GM12878 (cell line): ENCODE data around the gene CHN2. TPM values are rescaled to one million over a fixed set of nuclear protein-coding genes. Genes with fewer than 3 reads are reported as not detected.

Experiments used
- ATAC-seq: fragments of 200-7000 bp; cut with Tn5 transposase; 3 replicates; pipeline ENCODE4 v1.9.1; 2020; ENCODE audit warnings: mild to moderate bottlenecking, moderate library complexity
- BruUV-seq: library from RNA; stranded (reverse); fragments of 400-500 nt; replicated peaks from 2 replicates; lab custom pipeline; 2021; lab: Mats Ljungman, UMichigan
- CTCF ChIA-PET: fragments of 300-600 bp; sonication (Branson Sonifier 250); formaldehyde crosslinking; extraction: SDS; loops from one replicate; lab custom pipeline; 2021; ENCODE audit warnings: inconsistent platforms; lab: Yijun Ruan, JAX
- POLR2A ChIA-PET: fragments of 350-600 bp; formaldehyde crosslinking; extraction: SDS; loops from one replicate; lab custom pipeline; 2021; ENCODE audit warnings: inconsistent platforms; lab: Charles Lee
- RAD21 ChIA-PET: fragments of 300-600 bp; sonication (Branson Sonifier 250); formaldehyde crosslinking; loops from one replicate; lab custom pipeline; 2023; ENCODE audit warnings: antibody characterized with exemption; ENCODE audit not compliant: unreplicated experiment; lab: Charles Lee
- SMC1A ChIA-PET: fragments of 300-600 bp; sonication (Branson Sonifier 250); formaldehyde crosslinking; loops from one replicate; lab custom pipeline; 2023; ENCODE audit not compliant: unreplicated experiment, uncharacterized antibody; lab: Charles Lee
- DNase-seq: peaks from one replicate; pipeline ENCODE4 v3.0.0-alpha.2; 2011; ENCODE audit warnings: low read depth, low spot score
- FAIRE-seq: peaks from 3 replicates; lab custom pipeline; 2011; peaks lifted over from hg19 to GRCh38; lab: Jason Lieb, UNC
- H2AFZ ChIP-seq: 2 replicates; pipeline ENCODE4 v1.6.0; 2011; ENCODE audit warnings: low read depth, low read length, control low read depth; ENCODE audit not compliant: control insufficient read depth
- H3K27ac ChIP-seq: 2 replicates; pipeline ENCODE4 v1.5.1; 2011; ENCODE audit warnings: control low read depth; ENCODE audit not compliant: control insufficient read depth, insufficient read depth
- H3K27me3 ChIP-seq, 2 experiments: replicated peaks in 1 of 2; 2 replicates each; pipeline versions ENCODE4 v1.6.0 to v1.6.1; 2011; ENCODE audit warnings: low read length in 1 of 2; ENCODE audit not compliant: control insufficient read depth in 2 of 2, insufficient read depth in 2 of 2
- H3K36me3 ChIP-seq, 2 experiments: 2 replicates each; pipeline ENCODE4 v1.5.1; 2011; ENCODE audit warnings: low read length in 1 of 2; ENCODE audit not compliant: control insufficient read depth in 2 of 2, insufficient read depth in 2 of 2
- H3K4me1 ChIP-seq: 2 replicates; pipeline ENCODE4 v1.6.1; 2011; ENCODE audit warnings: mild to moderate bottlenecking, low read length, moderate library complexity, mixed read lengths; ENCODE audit not compliant: control insufficient read depth, insufficient read depth
- H3K4me2 ChIP-seq: 2 replicates; pipeline ENCODE4 v1.6.0; 2011; ENCODE audit warnings: control low read depth; ENCODE audit not compliant: control insufficient read depth, insufficient read depth
- H3K4me3 ChIP-seq: fragments of 200-600 bp; sonication (generic); 2 replicates; pipeline ENCODE4 v1.5.1; 2016
- H3K79me2 ChIP-seq: 2 replicates; pipeline ENCODE4 v1.6.0; 2011; ENCODE audit warnings: low read length; ENCODE audit not compliant: control insufficient read depth, insufficient read depth
- H3K9ac ChIP-seq: 2 replicates; pipeline ENCODE4 v1.8.0; 2011; ENCODE audit warnings: low read length, control low read depth, mixed read lengths; ENCODE audit not compliant: control insufficient read depth, insufficient read depth
- H3K9me3 ChIP-seq: replicated peaks from 3 replicates; pipeline ENCODE4 v1.5.1; 2011; ENCODE audit warnings: mild to moderate bottlenecking, low read length; ENCODE audit not compliant: control insufficient read depth, insufficient read depth
- H4K20me1 ChIP-seq: 2 replicates; pipeline ENCODE4 v1.6.0; 2011; ENCODE audit not compliant: control insufficient read depth, insufficient read depth
- BHLHE40 ChIP-seq, 2 experiments: fragments of 450-650 bp in 1 of 2; IDR thresholded peaks; 2 replicates each; pipeline ENCODE4 v1.6.1; 2011 to 2017; ENCODE audit warnings: low read depth in 2 of 2, borderline replicate concordance in 1 of 2, improper control_type of control experiment in 1 of 2, low read length in 1 of 2, mild to moderate bottlenecking in 1 of 2
- CHD4 ChIP-seq: fragments of 200-600 bp; sonication (generic); IDR thresholded peaks from 2 replicates; pipeline ENCODE4 v1.6.1; 2016; ENCODE audit warnings: mild to moderate bottlenecking
- JUNB ChIP-seq: IDR thresholded peaks from 2 replicates; pipeline ENCODE4 v1.6.1; 2016; ENCODE audit warnings: antibody characterized with exemption, mild to moderate bottlenecking
- MYB ChIP-seq: fragments of 150-350 bp; IDR thresholded peaks from 2 replicates; pipeline ENCODE4 v1.6.1; 2014; ENCODE audit warnings: mild to moderate bottlenecking, low read depth, low read length, borderline replicate concordance
- NBN ChIP-seq: fragments of 450-650 bp; IDR thresholded peaks from 2 replicates; pipeline ENCODE4 v1.6.1; 2016
- POU2F2 ChIP-seq: IDR thresholded peaks from 3 replicates; pipeline ENCODE4 v1.6.1; 2011; ENCODE audit warnings: low read depth, mild to moderate bottlenecking, low read length, borderline replicate concordance
- RUNX3 ChIP-seq: IDR thresholded peaks from 2 replicates; pipeline ENCODE4 v1.6.1; 2012; ENCODE audit warnings: low read length, inconsistent platforms
- ZNF274 ChIP-seq: IDR thresholded peaks from one replicate; pipeline ENCODE4 v1.8.0; 2011; ENCODE audit not compliant: insufficient read length, insufficient read depth
- WGBS: methylation state at CpG from one replicate; pipeline ENCODE4 v1.1.6; 2016; ENCODE audit warnings: low lambda C conversion rate; ENCODE audit not compliant: insufficient replicate concordance, insufficient coverage; ENCODE audit errors: missing lambda C conversion rate; 5-methylcytosine and 5-hydroxymethylcytosine counted together
- in situ Hi-C: fragments of 300-500 bp; cut with MboI; formaldehyde crosslinking; loops from 9 replicates; pipeline ENCODE4 v1.14.3; 2018; ENCODE audit warnings: mixed read lengths
- intact Hi-C: fragments of 100-400 bp; cut with micrococcal nuclease; formaldehyde crosslinking; loops from one replicate; pipeline ENCODE4 v1.14.2; 2022; ENCODE audit not compliant: unreplicated experiment
- polyA plus RNA-seq, 11 experiments: library from polyadenylated mRNA; depleted of rRNA in 4 of 11; unstranded in 6 of 11; stranded (reverse) in 5 of 11; fragments of >200 nt; fragmentation: Nextera tagmentation in 4 of 11; fragmentation: Illumina TruSeq in 1 of 11; extraction: Ambion mirVana in 4 of 11; extraction: Trizol in 1 of 11; gene quantifications; 1 replicate in 1 of 11; 2 replicates in 10 of 11; pipeline versions ENCODE4 v1.2.1 to v1.2.3, GENCODE V29; 2011 to 2016; ENCODE audit warnings: inconsistent platforms in 2 of 11, missing spikeins in 2 of 11, low read depth in 1 of 11
- total RNA-seq, 4 experiments: library from RNA; depleted of rRNA in 3 of 4; stranded (reverse); fragments of >200 nt in 3 of 4; fragmentation: Illumina TruSeq in 1 of 4; extraction: Trizol in 1 of 4; gene quantifications; 2 replicates each; pipeline versions ENCODE4 v1.2.1 to v1.2.3, GENCODE V29; 2013 to 2021
- TF ChIP-seq, protein P1 (sequence below): fragments of 450-650 bp; IDR thresholded peaks from 2 replicates; pipeline ENCODE4 v1.6.1; 2017; ENCODE audit warnings: mild to moderate bottlenecking, low read depth, inconsistent platforms; ENCODE audit not compliant: poor library complexity, severe bottlenecking

The CHN2 gene
- total and polyA plus RNA-seq, 10 of the 15 experiments (the other 5 are each of a cell fraction or from before 2014, with no cell fraction given): 0.11 to 3.8 (median 0.37) TPM; not detected in 2

GRCh38 chr7:29444267-29444666 is 249.7 kb downstream of the CHN2 start:
- Histone ChIP-seq H3K4me2 (no peak overlapping the region), H4K20me1 (no peaks in the 10 kb centered on the region), H3K27ac (no peak overlapping the region), H3K9ac (no peak overlapping the region), H3K27me3 (no peaks in the 10 kb centered on the region), H3K9me3 (no peaks in the 10 kb centered on the region), H3K79me2 (no peaks in the 10 kb centered on the region), H3K4me3 (no peak overlapping the region), H3K36me3 (no peaks in the 10 kb centered on the region), H2AFZ (no peak overlapping the region), H3K4me1 (no peaks in the 10 kb centered on the region)
- FAIRE-seq (no peak), DNase-seq (no peak), ATAC-seq (no peak)
- SMC1A ChIA-PET: no interaction called here
- RAD21 ChIA-PET: no interaction called here
- CTCF ChIA-PET: no interaction called here
- POLR2A ChIA-PET: no interaction called here
- intact Hi-C loops: no loop called here
- TF ChIP-seq BHLHE40 (IDR thresholded peaks at IDR 0.05; ENCODE audit: borderline replicate concordance in 1 of 2, low read depth in 2 of 2, low read length in 1 of 2) (no peak), MYB (no peak), JUNB (no peak), POU2F2 (no peak), RUNX3 (no peak), NBN (no peak), ZNF274 (no peak), CHD4 (no peak)
- TF ChIP-seq, protein P1, sequence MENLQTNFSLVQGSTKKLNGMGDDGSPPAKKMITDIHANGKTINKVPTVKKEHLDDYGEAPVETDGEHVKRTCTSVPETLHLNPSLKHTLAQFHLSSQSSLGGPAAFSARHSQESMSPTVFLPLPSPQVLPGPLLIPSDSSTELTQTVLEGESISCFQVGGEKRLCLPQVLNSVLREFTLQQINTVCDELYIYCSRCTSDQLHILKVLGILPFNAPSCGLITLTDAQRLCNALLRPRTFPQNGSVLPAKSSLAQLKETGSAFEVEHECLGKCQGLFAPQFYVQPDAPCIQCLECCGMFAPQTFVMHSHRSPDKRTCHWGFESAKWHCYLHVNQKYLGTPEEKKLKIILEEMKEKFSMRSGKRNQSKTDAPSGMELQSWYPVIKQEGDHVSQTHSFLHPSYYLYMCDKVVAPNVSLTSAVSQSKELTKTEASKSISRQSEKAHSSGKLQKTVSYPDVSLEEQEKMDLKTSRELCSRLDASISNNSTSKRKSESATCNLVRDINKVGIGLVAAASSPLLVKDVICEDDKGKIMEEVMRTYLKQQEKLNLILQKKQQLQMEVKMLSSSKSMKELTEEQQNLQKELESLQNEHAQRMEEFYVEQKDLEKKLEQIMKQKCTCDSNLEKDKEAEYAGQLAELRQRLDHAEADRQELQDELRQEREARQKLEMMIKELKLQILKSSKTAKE: no peak
- no TSS peak for BruUV-seq
- in situ Hi-C loops: no loop called here
- WGBS: 23% methylated on average over 3 of the region's 3 CpGs
